H1 (cell line): ENCODE data around the gene TERC.

Source experiments
- GTF2F1 ChIP-seq: IDR thresholded peaks from 2 replicates; pipeline ENCODE4 v1.6.1; 2012; ENCODE audit warnings: low read depth, low read length, improper control_type of control experiment, borderline replicate concordance
- JUND ChIP-seq: IDR thresholded peaks from 2 replicates; pipeline ENCODE4 v1.6.1; 2011; ENCODE audit warnings: mild to moderate bottlenecking, improper control_type of control experiment, low read length

DNA sequence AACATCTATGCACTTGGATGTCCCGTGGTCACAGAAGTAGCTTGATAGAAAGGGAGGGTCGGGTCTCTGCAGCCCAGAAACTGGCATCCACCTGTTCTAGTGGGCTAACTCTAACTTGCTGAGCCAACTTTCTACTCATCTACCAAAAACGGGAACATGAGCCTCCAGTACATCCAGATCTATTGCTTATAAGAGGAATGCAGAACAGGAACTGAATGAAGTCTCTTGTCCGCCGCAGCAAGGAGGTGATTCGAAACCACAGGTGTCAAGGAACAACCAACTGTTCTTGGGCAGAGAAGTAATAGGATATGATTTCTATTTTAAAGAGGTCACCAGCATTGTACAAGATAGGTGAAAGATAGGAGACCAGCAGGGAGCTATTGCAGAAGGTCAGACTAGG, 17.9 kb downstream of the TERC start:
- TF ChIP-seq JUND (no peak), GTF2F1 (no peak)
